ENCODE results near the gene PRDM2.
A peak's percentile ranks its signal among the peaks of the same experiment; 100 is the strongest.
"Not testable (repeated sequence)": the region's sequence is repeated elsewhere in the genome, so short reads cannot be mapped to it uniquely, and the experiment has no call there.

The PRDM2 gene

DNA sequence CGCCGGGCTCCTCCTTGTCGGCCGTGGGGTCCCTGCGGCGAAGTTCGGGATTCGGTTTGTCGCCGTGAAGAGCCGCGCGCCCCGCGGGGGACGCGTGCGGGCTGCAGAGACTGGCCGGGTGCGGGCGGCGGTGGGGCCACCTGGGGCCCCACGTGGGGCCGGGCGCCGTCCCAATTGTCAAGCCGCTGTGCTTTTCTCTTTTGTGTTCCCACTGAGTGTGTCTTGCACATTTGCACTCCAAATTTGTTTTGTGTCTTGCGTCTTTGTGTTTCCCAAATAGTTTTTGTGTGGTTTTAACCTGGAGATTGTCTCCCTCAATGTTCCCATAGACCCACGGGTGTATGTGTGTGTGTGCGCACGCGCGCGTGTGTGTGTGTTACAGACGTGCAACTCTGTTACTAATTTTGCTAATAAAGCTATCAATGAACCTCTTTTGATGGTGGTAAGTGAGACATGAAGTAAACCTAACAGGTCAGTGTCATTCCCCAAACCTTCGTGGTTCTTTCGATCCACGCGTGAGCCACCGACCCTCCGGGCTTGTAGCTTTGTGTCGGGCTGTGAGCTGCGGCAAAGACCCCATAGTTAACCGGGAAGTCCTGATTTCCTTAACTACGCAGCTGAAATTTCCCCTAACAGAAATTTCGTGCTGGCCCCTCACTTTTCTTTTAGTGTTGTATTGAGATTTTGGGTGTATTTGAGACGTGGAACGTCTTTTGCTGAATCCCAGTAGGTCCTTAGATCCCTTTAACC, 708 bp downstream of the PRDM2 start:
- peak; percentile 9 to 26 for DNase-seq (ENCODE audit: low read depth in 1 of 2, low spot score in 1 of 2)

DNA sequence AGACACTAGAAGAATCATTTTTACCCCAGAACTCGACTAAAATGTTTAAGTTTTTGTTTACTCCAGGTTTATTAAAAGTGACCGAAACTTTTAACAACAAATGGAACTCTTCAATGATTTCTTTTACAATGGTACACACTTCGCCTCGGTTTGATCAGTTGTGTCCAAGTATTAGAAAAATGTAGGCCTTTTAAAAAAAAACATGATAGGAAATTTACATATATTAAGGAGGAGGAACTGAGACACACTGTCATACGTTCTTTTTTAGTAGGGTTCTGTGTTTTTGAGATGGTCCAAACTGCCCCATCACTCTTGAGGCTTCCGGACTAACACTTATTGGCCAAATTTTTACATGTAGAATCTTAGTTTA, 1.3 kb downstream of the PRDM2 start:
- no peak for DNase-seq (ENCODE audit: low read depth in 1 of 2, low spot score in 1 of 2)

DNA sequence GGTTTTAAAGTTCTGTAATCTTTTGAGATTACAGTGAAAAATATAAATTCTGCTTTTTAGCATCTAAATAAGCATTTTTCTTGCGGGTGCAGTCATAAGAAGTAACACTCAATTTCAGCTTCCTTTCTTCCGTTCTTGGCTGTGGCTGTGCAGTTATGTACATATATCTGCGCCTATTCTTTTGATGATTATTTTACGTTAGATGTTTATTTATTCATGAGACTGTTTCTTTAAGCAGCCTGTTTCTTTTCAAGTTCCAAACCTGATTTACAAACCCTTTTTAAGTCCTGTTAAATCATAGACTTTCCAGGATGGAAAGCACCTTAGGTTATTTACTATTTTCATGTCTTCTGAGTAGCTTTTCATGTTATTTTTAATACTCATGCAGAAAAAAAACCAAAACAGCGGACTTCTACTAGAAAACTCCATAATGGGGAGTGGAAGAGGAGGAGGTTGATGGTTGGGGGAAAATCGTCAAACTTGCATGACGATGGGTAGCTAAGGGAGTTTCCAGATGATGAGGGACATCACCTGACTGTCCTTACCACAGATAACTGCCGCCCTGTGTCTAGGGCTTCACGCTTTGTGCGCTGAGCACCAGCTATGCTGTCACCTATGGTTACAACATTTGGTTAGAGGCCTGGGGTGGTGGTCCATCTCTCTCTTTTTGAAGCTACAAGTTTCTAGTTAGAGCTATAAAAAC, 2.6 kb downstream of the PRDM2 start:
- DNase-seq (ENCODE audit: low read depth in 1 of 2, low spot score in 1 of 2) = peak; percentile 23 to 43

DNA sequence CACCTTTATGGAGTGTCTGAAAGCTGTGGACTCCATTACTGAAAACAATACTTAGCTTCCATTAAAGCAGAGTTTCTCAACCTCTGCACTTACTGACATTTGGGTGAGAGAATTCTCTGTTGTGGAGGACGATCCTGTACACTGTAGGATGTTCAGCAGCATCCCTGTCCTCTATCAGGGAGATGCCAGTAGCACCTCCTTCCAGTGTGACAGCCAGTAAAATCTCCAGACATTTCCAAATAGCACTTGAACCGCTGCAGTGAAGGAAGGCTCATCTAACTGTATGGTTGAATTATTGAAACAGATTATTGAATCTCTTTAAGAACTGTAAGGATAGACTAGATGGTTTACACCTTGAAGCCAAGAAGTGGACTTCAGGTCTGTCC, 3.1 kb downstream of the PRDM2 start:
- DNase-seq (ENCODE audit: low read depth in 1 of 2, low spot score in 1 of 2) = no peak

DNA sequence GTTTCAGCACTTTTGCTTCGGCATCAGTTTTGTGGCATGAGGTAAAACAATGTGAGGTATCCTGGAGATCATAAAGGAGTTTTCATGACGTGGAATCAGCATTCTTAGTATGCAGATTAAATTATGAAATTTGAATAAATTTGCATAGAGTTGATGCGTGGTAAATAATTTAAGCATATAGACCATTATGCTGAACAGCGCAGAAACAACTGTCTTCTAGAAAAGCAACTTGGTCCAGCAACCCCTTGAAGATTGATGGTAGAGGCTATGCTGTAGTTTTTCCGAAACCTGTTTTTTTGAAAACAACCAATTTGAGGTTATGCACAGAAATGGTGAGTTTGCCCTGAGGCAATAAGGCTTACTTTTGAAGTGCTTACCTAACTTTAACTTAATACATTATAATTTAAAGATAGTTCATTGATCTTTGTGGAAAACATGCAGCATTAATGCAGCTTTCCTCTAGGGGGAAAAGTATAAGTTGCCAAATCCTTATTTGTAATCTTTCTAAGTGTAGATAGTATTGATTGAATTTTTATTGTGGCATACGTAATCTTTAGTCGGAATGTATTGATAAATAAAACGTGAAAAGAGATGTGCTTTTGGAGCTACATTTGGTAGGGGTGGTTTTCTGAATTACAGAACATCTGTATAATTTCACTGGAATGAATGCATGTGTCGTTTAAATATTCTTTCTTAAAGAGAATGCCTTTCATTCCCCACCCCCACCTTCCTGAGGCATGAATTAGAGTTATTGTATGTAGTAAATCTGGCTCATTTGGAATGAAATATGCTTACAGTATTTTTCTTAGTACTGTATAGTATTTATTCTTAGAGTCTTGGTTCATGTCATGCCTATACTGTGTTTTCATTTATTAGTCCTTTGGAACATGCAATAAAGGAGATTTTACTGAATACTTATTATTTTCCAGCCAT, 3.8 kb downstream of the PRDM2 start:
- DNase-seq (ENCODE audit: low read depth in 1 of 2, low spot score in 1 of 2) = no peak

DNA sequence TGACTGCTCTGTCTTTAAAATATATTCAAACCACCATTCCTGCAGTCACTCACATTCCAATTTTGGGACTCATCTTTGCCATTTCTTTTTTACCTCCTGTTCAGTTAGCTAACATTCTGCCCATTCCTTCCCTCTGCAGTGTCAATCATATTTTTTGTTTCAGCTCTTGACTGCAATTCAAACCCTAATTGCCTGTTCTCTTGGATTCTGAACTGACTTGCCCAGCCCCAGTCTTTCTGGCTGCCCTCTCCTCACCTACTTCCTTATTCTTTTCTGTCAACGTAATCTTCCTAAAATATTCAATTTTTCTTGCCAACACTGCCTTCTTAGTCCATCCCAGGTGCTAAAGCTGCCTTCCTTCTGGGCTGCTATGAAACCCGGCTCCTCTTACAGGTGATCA, 6.1 kb downstream of the PRDM2 start:
- DNase-seq (ENCODE audit: low read depth in 1 of 2, low spot score in 1 of 2) = no peak

DNA sequence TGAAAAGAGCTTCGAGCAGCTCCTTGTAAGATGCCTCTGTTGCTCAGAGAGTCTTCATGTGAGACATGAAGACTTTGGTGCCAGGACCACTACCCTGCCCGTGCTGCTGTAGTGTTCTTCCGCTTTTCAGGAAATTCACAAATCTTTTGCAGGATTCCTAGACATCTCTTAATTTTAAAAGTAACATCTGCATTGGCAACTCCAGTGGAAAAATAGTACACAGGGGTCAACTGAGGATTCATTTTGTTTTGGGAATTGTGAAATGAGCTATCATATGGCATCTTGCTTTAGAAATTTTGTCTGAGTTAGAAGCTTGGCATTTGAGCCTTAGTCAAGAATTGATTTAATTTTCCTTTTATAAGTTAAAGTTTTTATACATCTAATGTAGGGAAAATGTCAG, 7.2 kb downstream of the PRDM2 start:
- no peak for DNase-seq (ENCODE audit: low read depth in 1 of 2, low spot score in 1 of 2)

DNA sequence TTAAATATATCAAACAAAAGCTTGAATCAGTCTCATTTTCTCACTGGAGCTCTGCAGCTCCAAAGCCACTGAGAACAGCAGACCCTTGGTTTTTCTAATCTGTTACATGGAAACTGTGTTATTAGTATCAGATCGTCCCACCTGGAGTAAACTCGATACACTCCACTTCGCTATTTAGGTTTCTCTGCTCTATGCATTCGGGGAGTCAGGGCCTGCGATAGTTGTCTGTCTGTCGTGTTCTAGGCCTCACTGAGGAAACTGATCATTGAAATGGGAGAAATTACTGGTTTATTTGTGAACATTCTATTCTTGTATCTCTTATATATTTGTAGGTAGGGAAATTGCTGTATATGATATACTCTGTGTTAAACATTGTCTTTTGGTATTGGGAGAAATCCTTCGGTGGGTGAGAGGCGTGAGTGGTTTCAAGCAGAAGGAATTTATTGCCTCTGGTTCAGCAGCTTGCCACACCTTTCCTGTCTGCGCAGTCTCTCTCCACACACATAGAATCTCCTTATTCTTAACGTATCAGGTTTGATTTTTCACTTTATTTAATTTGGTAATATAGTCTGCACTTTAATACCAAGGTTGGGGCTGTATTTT, 8.5 kb downstream of the PRDM2 start:
- DNase-seq (ENCODE audit: low read depth in 1 of 2, low spot score in 1 of 2) = no peak

DNA sequence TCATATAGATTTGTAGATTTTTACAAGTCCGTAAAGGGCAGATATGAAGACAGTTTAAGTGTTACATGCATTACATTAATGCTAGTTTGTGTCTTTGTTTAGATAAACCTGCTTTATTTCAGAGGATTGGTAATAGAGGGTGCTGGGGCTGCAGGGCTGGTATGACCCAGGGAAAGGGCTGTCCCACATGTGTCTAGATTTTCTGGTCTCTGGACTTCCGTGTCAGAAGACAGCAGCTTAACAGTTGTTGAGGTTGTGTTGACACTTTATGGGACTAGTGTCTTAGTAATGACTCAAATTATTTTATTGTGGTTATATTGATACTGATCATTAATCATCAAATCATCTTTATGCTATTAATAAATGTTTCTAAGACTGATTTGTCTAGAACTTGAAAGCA, 10.1 kb downstream of the PRDM2 start:
- no peak for DNase-seq (ENCODE audit: low read depth in 1 of 2, low spot score in 1 of 2)

DNA sequence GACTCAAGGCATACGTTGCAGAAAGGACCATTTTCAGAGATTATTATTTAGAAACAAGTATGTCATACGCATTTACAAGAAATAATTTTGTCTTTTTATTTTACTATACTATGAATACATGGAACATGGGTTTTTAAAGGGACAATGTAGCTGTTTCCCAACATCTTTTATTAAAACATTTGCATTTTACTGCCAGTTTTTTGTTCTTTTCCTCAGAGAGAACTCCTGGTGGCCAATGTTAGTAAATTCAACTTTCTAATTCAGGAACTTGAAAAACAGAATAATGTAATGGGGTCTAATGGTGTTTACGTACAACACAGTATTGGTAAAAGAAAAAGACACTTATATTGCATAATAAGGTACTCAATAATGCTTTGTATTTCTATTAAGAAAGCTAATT, 14.9 kb downstream of the PRDM2 start:
- no peak for DNase-seq (ENCODE audit: low read depth in 1 of 2, low spot score in 1 of 2)

DNA sequence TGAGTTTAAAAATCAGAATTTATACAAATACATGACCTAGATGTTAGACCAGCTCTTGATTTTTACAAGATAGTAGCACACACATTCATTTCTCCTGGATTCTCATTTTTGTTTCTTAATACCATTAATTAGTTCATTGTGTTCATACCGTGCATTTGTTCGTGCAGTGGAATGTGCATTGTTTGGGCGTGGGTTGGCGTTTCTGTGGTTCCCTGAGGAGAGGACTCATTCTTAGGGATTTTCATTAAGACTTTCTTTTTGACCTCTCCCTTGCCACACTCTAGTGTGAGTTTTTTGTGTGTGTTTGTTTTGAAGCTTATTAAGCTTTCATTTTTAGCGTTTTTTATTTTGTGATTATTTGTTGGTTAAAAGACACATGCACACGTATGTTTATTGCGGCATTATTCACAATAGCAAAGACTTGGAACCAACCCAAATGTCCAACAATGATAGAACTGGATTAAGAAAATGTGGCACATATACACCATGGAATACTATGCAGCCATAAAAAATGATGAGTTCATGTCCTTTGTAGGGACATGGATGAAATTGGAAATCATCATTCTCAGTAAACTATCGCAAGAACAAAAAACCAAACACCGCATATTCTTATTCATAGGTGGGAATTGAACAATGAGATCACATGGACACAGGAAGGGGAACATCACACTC, 15.8 kb downstream of the PRDM2 start:
- DNase-seq (ENCODE audit: low read depth in 1 of 2, low spot score in 1 of 2) = not testable (repeated sequence)

DNA sequence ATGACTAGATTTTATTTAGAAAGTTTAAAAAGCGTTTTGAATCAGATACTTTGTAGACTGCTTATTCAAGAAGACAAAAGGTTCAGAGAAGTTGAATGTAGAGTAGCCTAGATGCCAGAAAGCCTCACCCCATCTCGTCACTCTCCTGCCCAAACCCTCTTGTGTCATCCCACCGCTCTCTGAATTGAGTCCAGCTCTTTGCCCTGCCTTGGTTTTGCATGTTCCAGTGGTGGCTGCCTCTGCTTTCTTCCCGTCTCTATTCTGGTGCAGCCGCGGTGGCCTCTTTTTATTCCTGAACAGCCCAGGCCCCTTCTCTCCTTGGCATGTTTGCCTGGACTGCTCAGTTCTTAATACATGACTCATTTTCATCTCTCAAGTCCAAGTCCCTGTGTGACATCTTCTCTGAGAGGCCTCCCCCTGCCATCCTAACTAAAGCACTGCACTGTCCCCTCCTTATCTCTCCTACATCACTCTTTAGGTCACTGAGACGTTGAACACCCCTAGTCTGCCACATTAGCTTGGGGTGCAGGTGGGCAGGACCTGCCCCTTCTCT, 22.9 kb downstream of the PRDM2 start:
- no peak for DNase-seq (ENCODE audit: low read depth in 1 of 2, low spot score in 1 of 2)

DNA sequence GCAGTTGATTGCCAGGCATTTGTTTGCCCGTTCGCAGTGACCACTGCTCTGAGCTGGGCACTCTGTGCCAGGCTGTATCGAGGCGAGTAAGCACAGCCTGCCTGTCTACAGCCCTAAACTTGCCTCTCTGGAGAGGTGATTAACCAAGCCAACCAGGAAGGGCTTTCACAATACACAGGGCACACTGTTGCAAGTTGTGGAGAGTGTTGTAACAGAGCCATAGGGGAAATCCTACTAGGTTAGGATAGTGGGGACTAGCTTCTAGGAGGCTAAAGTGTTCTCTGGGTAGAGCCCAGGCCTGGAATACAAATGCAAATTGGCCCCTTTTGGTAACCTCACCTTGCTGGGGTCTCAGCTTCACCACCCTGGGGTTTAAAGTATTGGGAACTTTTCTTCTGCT, 23.8 kb downstream of the PRDM2 start:
- no peak for DNase-seq (ENCODE audit: low read depth in 1 of 2, low spot score in 1 of 2)

DNA sequence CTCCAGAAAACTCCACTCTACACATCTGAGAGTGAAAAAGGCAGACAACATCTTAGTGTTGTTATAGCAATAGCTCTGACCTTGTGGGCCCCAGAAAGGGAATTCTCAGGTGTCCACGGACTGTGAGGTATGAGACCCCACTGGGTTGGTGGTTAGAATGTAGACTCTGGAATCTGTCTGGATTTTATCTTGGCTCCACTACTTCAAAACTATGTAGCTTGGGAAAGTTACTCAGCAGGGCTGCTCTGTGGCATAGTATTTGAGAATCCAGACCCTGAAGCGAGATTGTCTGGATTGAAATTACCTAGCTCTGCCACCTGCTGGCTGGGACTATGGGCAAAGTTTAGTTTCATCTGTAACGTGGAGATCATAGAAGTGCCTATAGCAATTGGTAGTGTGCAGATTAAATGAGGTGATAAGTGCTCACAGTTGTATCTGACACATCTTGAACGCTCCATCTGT, 25.8 kb downstream of the PRDM2 start:
- peak; percentile 21 to 26 for DNase-seq (ENCODE audit: low read depth in 1 of 2, low spot score in 1 of 2)

DNA sequence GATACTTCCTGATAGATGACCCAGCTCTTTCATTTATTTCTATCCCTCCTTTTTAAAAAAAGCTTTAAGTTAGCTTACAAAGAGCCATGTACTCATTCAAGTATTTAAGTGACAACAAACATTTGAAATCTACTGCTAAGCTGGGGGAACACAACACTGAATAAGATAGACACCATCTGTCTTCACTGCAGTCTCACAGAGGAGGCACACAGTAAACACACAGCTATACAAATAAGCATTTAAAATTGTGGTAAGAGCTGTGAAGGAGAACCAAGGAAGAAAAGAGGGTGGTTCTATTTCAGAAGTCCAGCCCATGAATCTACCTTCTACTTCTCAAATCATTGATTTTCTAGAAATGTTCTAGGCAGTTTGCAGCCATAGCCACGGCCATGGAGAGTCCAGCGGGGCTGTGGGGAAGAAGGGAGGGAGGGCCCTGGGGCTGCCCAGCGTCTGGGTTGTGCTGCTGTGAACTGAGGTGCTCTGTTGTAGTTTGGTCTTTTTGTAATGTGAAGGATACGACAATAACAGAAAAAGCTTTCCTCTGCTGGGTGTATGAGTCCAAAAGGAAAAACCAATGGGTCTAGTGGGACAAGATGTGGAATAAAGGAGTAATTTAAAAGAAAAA, 28.2 kb downstream of the PRDM2 start:
- no peak for DNase-seq (ENCODE audit: low read depth in 1 of 2, low spot score in 1 of 2)

DNA sequence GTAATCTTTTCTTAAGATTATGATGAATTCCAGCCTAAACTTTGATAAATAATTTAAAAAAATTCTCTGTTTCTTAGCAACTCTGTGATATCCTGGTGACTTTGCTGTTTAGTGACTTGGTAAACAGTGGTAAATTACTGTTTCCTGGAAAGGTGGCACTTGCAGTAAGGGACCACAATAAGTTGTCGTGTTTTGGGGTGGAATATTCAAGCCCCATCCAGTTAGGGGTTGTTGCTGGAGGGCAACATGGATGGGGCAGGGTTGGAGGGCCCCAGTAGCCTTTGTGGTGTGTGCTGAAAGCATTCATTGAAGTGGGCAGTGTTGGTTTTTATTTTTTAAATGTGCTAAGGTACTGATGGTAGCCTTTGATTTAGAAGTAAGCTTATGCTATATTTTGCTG, 30.3 kb downstream of the PRDM2 start:
- no peak for DNase-seq (ENCODE audit: low read depth in 1 of 2, low spot score in 1 of 2)

DNA sequence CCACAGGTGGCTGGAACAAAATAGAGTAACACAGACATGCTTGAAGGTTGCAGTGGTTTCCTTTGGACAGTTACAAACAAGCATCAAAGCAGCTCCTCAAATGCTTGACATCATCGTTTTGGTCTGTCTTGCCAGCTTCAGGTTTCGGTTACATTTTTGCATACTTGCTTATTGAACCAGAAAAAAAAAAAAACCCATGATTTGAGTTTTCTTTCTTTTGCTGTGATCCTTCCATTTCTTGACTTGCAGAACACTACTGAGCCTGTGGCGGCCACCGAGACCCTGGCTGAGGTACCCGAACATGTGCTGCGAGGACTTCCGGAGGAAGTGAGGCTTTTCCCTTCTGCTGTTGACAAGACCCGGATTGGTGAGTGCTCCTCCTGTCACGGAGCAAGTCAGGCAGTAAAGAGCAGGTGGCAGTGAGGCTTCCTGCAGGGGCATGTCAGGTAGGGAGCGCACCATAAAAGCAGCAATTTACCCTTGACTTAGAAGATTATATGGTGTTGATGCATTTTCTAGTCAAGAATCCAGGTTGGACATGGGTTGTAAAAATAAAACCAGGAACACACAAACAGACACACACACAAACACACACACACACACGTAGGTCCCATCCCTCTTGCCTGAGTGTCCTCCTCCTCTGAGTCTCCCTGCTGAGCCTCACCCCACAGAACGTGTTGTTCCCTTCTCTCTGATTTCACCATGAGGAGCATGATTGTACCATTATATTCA, 30.9 kb downstream of the PRDM2 start:
- DNase-seq (ENCODE audit: low read depth in 1 of 2, low spot score in 1 of 2) = peak; percentile 60 to 68

DNA sequence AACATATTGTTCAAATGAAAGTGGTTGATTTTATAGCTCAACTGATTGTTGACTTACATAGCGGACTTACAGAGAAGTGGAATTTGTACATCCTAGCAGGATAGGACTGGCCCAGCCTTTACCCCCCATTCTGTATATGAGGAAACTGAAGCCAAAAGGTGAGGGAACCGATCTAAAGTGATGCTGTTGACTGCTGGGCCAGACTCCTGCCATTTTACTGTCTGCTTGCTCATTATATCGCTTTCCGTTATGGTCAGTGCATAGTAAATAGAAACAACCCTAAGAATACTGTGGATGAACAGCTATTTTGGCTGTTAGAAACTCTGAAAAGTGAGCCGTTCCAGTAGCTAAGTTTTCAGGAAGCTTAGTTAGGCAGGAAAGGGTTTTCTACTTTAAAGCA, 31.9 kb downstream of the PRDM2 start:
- DNase-seq (ENCODE audit: low read depth in 1 of 2, low spot score in 1 of 2) = no peak

DNA sequence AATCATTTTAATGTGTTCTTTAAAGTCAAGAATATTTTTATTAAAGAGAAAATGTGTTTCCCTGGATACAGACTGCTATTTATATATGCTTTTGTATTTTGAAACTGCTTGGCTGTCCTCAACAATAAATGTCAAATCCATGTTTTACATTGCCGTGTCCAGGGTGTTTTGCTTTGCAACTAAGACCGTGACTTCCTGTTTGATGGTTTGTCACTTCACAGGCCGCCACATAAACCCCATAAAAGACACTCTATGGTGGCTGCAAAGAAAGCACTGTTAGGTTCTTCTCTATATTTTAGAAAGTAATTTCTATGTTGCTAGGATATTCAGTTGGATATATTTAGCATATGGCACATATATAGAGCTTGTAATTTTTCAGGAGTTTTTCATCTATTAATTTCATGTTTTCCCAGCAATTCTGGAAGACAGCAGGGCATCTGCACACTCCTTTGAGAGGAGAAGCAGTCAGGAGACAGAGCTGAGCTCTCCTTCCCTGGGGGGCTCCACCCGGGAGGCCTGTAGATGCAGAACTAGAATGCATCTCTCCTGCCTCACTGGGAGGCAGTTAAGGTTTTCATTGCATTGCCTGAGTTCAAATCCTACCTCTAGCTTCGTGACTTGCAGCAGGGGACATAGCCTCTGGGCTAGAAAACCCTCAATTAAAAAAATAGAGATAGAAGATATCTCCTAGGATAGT, 33.1 kb downstream of the PRDM2 start:
- no peak for DNase-seq (ENCODE audit: low read depth in 1 of 2, low spot score in 1 of 2)
